Activated CD4-positive, alpha-beta T cell treated with anti-CD3 and anti-CD28 coated beads for 24 hours (primary cell): ENCODE measurements around the gene LRP1.

Experiments
- DNase-seq, 2 donors: peaks; one replicate each; pipeline ENCODE4 v3.0.0-alpha.2; 2020; ENCODE audit warnings: low read depth in 2 of 2

LRP1 gene

GRCh38 chr12:57127726-57128518, at the start of gene LRP1:
Gene LRP1 (plus strand): TSS chr12:57128483. CDS start chr12:57128965, 482 bp downstream.
- peak; percentile 54 to 66 for DNase-seq

DNA sequence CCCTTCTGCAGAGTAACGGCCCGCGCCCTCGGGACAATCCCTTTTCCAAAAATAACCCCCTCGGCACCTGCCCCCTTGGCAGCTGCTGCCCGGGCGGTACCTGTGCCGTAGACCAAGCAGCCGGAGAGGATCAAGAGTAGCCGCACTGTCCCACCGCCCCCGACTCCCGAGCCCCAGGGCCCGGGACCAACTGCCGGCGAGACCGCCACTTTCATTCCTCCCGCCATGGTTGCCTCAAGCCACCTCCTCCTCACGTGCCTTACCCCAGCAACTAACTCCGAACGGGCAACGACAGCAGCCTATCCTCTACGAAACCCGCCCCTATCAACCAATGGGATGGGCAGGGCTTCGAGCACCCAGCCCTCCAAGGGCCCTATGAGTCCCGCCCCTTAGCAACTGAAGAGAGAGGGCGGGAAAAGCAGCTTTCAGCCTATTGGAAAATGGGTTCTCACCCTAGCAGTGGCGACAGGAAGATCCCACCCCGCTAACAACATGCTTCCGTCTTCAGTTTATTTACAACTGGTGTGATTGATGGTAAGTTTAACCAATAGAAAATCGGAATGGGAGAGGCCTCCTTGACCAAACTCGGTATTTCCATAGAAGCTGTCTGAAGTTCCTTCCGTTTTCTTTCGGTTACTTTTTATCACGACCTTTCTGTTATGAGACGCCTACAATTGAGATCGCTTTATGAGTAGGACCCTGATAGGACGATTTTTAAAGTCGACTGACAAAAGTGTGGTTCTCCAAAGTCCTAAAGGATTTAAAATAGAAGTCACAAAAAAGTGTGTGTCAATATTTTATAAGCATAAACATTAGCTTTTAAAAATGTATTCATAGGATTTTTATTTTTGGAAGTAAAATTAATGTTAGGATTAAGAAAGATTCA, 49.5 kb upstream of the LRP1 start, which contains the start of gene NEMP1:
NEMP1 (minus strand) TSS at position 273 of the 886 bp plus-strand sequence; CDS start at position 227, 46 bp downstream.
- DNase-seq, result peak; percentile 84 to 90

GRCh38 chr12:57079821-57080220, 48.5 kb upstream of the LRP1 start:
- DNase-seq, result no peak

GRCh38 chr12:57080855-57081254, 47.4 kb upstream of the LRP1 start:
- DNase-seq, result no peak

DNA sequence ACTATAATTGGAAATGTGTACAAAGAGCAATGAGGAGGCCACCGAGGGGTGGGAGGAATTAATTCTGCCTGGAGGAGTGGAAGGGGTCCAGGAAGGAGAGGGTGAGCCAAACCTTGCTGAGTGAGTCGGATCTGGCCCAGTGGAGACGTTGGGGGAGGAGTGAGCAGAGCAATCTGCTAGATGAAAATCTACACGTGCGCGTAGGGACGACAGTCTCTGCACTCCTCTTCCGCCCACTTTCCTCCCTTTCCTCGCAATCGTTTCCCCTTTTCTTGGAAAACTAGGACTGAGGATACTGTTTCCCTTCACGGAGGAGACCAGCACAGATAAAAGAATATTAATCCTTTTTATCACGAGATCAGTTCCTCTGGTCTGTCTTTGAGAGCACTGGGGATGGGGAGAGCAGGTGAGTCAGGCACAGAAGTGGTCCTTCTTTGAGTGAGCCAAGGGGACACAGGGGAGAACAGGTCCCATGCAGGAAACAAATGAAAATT, 42.2 kb upstream of the LRP1 start:
- peak in 1 of 2 donors; percentile 43 for DNase-seq

DNA sequence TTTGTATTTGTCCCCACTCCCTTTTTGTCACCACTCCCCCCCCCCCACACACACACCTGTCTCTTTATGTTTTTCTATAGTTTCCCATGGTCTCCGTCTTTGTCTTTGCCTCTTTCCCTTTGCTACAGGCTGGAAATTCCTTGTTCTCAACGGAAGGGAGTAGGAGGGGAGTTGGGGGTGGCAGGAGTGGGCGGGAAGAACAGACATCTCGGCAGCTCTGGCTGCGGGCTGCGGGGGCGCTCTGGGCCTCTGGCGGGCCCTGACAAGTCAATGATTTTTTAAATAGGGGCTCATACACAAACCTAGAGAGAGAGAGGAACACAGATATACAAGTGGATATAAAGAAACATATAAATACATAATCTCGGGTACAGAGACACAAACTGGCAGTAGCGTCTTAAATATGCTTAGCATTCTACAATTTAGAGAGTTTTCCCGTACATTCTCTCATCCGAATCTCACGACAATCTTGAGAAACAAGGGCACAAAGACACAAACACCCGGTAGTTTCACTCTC, 41.7 kb upstream of the LRP1 start:
- peak in 1 of 2 donors; percentile 37 for DNase-seq

DNA sequence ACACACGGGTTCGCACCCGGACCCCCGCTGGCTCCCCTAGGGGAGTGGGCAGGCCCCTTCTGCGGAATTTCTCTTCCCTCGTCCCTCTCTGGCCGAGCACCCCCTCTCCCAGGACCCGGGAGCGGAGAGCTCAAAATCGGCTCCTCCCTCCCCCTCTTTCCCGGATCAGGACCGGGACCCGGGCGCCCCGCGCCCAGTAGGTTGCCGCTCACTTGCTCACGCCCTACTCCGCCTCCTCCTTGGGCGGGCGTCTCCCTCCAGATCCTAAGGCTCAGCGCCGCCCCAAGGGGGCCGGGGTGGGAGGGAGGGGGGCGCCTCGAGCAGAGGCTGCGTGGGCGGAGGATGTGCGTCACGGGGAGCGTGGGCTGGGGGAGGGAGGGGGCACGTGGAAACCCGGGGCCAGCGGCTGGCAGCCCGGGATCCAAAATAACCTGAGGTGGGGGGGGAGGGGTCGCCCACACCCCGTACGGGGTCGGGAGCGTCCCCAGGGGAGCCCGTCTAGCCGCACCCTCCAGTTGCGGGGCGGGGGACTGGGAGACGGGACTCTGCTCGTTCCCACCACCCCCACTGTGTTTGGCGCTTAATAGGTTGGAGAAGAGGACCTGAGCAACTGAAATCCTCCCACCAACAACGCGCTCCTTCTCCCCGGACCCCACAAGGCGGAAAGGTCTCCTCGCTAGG, 41.1 kb upstream of the LRP1 start:
- DNase-seq, result peak; percentile 92 to 95

- peak; percentile 69 to 80 for DNase-seq
These were observed 40.5 kb upstream of the LRP1 start for GRCh38 chr12:57087691-57088353.

DNA sequence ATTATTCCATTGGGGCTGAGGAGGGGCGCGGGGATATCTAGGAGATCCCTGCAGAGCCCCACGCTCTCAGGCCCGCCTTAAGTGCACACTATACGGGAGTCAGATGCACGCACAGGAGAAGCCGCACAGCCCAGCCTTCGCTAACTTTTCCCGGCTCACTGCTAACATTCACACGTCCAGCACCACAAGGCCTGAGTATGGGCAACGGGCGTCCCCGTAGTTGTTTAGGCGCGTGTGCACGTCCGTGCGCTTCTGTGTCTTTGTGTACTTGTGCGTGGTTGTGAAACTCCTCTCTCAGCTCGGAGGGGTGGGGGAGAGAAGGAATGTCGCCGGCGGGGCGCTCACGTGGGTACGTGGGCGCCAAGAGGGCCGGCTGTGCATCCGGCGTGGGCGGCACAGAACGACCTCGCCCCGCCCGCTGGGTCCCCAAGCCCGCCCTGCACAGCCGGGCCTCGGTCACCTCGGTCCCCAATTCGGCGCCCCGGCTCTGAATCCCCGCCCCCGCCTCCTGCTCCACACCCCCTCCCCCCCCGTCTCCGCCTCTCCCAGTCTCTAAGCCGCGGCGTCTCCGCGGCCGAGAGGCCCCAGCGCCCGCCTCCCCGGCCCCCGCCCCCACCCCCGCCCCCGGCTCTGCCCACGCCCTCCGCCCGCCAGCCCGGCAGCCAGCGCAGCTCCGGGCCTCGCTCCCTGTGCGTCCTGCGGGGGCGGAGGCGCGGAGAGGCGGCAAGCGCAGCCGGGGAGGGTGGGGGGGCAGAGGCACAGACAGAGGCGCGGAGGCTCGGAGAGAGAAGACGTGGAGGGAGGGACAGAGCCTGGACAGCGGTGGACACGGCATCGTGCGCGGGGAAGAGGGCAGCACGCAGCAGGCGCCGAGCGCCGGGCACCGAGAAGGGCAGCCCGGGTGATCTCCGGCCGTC, 39.7 kb upstream of the LRP1 start, which contains the start of gene NAB2:
NAB2 (plus strand) TSS at position 761 of the 917 bp plus-strand sequence. CDS start 158 bp downstream, outside the sequence.
- DNase-seq, result peak; percentile 77 to 88

- DNase-seq, result peak in 1 of 2 donors; percentile 26
These were observed 38.7 kb upstream of the LRP1 start for GRCh38 chr12:57089271-57090245.

- DNase-seq, result no peak
These were observed 37.8 kb upstream of the LRP1 start for GRCh38 chr12:57090490-57090889.

DNA sequence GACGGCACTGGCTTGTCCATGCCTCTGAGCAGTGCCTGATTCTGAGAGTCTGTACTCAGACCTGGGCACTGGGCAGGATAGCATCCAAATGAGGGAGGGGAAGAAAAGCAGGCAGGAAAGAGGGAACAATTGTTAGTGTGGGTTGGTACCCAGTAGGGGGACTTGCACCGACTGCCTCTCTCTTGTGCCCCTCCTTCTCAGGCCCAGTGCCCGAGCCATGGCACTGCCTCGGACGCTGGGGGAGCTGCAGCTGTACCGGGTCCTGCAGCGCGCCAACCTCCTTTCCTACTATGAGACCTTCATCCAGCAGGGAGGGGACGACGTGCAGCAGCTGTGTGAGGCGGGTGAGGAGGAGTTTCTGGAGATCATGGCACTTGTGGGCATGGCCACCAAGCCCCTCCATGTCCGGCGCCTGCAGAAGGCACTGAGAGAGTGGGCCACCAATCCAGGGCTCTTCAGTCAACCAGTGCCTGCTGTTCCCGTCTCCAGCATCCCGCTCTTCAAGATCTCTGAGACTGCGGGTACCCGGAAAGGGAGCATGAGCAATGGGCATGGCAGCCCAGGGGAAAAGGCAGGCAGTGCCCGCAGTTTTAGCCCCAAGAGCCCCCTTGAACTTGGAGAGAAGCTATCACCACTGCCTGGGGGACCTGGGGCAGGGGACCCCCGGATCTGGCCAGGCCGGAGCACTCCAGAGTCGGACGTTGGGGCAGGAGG, 37.2 kb upstream of the LRP1 start:
- DNase-seq, result no peak

DNA sequence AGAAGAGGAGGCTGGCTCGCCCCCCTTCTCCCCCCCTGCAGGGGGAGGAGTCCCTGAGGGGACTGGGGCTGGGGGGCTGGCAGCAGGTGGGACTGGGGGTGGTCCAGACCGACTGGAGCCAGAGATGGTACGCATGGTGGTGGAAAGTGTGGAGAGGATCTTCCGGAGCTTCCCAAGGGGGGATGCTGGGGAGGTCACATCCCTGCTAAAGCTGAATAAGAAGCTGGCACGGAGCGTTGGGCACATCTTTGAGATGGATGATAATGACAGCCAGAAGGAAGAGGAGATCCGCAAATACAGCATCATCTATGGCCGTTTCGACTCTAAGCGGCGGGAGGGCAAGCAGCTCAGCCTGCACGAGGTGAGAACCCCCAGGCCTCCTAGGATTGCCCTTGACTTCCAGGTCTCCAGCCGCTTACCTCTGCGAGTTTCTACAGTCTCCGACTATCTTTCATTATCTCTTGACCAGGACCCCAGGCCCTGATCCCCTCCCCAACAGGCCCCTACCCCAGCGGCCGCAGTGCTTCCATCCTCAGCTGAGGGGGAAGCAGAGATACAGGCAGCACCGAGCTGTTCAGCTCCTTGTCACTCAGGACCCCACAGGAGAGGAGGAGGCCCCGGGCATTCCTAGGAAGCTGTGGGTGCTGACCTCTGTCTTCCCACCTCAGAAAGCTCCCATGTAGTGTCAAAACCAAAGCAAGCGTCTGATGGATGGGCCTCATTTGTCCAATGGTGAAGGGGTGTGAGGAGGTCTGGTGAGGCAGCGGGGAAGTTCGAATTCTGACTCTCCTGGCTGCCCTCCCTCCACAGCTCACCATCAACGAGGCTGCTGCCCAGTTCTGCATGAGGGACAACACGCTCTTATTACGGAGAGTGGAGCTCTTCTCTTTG, 36.4 kb upstream of the LRP1 start:
- no peak for DNase-seq

DNA sequence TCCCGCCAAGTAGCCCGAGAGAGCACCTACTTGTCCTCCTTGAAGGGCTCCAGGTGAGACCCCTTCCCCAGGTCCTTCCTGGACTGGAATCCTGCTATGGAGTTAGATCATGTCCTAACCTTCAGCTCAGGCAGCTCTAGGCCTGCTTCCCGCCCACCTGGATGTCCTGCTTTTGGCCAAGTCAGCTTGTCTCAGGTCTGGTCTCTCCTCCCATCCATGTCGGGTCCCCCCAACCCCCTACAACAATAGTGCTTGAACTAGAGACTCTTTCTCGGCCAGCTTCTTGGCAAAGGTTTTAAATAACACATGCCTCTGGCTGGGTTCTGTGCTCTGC, 35.8 kb upstream of the LRP1 start:
- DNase-seq, result no peak

DNA sequence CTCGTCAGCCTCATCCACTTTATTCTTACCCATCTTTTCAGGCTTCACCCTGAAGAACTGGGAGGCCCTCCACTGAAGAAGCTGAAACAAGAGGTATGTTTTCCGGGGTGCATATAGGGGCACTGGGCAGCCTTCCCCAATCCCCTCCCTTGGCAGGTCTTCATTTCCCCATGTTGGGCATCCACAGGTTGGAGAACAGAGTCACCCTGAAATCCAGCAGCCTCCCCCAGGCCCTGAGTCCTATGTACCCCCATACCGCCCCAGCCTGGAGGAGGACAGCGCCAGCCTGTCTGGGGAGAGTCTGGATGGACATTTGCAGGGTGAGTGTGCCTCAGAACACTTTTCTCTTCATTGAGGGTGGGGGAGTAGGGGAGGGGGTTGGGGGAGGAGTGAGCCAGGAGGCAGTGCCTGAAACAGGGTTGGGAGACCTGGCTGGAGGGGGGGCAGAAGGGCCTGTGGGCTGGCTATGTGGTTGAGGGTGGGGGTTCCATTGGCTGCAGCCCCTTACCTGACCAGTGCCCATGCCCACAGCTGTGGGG, 35.3 kb upstream of the LRP1 start:
- DNase-seq, result no peak

DNA sequence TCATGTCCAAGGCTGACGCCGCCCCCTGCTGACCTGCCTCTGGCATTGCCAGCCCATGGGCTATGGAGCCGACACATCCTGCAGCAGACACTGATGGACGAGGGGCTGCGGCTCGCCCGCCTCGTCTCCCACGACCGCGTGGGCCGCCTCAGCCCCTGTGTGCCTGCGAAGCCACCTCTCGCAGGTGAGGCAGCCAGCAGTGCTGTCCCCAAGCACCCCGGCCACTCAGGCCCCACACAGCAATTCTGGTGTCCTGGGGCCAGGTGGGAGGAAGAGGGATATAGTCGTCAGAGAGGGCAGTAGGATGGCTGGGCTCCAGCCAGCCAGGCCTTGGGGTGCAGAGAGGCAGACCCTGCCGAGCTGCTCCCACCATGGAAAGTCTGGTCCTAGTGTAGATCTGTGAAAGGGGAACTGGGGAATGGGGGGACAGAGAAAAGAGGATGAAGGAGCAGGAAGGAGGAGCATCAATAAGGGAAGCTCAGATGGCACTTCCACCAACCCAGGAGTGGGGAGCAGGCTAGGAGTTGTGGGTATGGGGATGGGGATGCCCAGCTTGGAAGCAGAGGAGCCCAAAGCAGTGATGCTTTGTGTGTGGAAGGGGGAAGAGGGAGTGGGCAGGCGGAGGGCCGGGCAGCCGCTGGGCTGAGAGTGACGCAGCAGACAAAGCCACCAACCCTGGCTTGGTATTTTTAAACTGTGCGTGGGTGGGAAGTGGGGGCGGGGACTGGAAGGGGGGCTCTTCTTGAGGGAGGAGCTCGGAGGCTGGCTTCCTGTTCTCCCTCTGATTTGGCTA, 34.7 kb upstream of the LRP1 start:
- DNase-seq, result peak; percentile 64 to 66
